GM18526 (cell line): Measurements from ENCODE around the gene DNAJC25.

Source experiments
- POLR2A ChIP-seq: IDR thresholded peaks from 3 replicates; pipeline ENCODE4 v1.6.1; 2011; ENCODE audit not compliant: insufficient read length; ENCODE audit errors: extremely low read depth

DNAJC25 gene

DNA sequence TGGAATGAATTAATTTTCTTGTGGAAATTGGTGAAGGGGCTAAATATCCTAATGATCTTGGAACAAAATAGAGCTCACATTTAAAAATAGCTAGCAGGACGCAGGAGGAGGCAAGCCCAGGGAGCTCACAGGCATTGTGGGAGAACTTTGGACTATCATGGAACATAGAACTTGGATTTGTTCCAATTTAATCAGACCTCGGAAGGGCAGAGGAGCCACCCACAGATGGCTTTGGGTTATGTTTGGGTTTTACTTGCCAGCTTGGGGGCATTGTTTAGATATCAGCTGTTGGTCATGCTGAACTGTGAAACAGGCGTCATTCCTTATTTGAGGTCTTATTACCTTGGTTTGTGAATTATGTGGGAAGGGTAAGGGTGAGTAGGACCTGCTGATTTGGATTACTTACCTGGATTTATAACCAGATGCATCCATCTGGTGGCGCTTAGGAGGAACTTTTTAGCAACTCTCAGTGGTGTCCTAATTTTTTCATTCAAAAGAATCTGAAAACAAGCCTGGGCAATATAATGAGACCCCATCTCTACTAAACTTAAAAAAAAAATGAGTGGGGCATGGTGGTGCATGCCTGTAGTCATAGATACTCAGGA lies 17.6 kb upstream of the DNAJC25 start:
- no peak for TF ChIP-seq POLR2A

DNA sequence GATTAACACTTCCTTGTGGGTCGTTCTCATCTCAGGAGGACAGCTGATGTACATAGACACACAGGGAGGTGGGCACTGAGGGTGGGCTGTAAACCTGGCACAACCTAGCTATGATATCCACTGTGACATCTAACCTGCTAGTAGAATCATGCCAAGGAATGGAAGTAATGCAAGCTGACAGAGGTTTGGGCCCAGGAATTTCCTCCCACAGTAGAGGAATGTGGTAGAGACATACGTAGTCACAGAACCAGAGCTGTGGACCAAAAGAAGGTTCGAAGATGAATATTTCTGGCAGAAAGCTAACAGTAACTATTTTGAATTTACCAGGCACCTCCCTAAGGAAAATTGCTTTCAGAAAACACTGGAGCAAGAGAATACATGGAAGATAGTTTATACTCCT lies 15.2 kb upstream of the DNAJC25 start:
- TF ChIP-seq POLR2A = no peak

GRCh38 chr9:111621895-111622480 lies 9.1 kb upstream of the DNAJC25 start:
- TF ChIP-seq POLR2A = no peak

- no peak for TF ChIP-seq POLR2A
These were observed 8.5 kb upstream of the DNAJC25 start for GRCh38 chr9:111622626-111623025.

GRCh38 chr9:111627260-111627963 lies 3.7 kb upstream of the DNAJC25 start:
- TF ChIP-seq POLR2A = no peak

DNA sequence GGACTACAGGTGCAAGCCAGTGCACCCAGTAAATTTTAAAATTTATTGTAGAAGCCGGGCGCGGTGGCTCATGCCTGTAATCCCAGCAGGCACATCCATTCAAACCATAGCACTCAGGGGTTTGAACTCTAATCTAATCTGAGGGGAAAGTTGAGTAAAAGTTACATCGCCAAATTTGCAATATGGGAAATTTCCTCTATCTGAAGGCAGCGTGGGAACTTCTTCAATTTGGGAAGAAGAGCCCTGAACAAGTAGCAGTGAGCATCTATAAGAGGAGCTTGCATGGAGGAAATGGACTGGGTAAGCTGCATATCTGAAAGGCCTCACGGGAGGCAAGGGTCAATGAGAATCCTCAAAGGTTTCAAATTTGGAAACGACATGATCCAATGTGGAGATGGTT lies 2.7 kb upstream of the DNAJC25 start:
- TF ChIP-seq POLR2A = no peak

GRCh38 chr9:111630182-111630963 lies 761 bp upstream of the DNAJC25 start:
- no peak for TF ChIP-seq POLR2A

DNA sequence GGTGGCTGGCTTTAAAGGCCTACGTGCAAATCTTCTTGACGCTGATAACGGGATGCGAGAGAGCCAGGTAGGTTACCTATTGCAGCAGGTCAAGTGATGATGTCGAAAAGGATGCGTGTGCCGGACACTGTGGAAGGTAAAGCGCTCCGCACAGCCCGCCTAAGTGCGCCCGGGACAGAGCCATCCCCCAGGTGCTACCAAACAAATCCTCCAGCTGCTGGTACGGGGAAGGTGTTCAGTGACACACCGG lies 245 bp upstream of the DNAJC25 start:
- no peak for TF ChIP-seq POLR2A

DNA sequence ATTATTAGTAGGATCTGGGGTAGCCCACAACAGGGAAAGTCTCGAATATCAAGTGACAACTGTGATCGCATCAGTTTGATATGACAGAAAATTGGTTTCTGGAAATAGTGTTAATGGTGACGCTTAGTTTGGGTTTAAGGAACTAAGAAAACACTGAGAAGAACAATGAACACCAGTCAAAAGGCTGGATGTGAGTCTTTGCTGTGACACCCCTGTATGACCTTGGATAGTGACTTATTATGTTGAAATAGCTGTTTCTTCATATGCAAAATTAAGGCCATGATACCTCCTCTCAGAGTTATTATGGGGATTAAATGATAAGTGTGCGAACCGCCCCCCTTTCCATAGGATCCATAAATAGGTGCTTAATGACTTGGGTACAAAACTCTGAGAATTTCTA lies 926 bp downstream of the DNAJC25 start:
- no peak for TF ChIP-seq POLR2A

DNA sequence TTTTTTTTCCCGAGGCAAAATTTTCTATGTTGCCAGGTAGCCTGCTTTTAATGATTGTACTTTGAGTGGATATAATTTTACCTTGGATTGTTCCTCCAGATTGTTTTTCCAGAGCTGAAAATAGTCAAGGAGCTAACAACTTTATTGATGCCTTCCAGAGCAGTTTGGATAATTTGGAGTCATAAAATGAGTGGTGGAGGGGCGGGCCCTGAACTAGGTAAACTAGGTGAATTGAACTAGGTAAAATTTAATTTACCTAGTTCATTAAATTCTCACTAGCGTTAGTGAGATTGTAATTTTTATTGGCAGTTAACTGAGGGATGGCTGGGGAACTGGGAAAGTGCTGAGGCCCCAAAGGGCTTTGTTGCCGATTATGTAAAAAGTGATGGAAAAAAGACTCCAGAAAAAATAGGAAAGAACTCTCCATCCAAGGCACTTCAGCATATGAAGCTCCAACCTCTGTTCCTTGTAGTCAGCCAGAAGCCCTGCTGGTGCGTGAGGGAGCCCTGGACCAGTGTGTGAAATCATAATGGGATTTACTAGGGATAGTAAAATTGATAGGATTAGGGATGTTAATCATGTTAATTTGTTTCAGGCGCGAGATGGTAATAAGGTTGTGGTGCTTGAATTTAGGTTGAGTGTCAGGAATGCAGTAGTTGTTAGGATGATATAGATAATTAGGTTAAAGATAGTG lies 1.7 kb downstream of the DNAJC25 start:
- no peak for TF ChIP-seq POLR2A

DNA sequence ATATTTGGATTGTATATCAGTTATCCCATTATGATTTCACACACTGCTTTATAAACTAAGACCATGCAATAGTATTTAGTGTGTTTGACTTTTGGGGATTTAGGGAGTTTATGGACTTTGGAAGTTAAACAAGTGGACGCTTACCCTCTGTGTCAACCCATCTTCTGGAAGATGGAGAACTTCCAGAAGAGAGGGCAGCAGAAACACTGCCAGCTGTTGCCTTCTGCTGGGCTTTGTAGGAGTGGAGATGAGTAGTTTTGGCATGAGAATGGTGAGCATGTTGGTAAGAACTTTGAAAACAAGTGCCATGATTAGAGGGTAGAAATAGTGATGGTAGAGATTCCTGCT lies 2.2 kb downstream of the DNAJC25 start:
- TF ChIP-seq POLR2A = no peak

DNA sequence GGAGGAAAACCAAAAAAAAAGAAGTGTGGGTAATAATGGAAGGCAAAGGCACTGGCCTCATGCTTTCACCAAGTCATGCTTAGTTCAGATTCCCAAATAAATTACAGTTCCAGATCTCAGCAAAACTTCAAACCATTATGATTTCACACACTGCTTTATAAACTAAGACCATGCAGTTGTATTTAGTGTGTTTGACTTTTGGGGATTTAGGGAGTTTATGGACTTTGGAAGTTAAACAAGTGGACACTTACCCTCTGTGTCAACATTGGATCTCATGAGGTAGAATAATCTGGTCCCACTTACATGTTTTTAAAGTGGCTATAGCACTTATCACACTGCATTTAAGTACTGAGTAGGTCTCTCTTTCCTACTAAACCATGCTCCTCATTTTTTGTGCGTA lies 3.7 kb downstream of the DNAJC25 start:
- TF ChIP-seq POLR2A = no peak

DNA sequence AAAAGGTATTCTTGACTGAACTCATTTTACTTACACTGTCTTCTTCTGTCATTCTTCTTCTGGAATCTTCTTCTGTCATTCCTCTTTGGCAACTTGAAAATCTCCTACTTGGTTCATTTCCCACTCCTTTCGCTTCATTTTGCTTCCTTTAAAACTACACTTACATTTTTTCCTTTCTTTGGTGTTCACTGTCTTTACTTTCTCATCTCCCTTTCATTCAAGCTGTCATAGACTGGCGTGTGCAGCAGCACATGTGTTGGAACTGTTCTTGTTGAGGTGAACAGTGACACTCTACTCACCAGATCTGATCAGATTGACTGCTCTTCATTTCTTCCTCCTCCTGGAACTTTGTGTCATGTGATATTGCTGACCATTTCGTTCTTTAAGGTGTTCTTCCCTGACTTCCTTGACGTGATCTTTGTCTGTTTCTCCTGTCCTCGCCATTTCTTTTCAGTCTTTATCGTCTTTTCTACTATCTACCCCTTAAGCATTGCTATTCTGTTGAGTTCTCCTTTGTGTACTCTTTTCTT lies 6.4 kb downstream of the DNAJC25 start:
- no peak for TF ChIP-seq POLR2A

GRCh38 chr9:111644195-111644772 lies 13.2 kb downstream of the DNAJC25 start:
- TF ChIP-seq POLR2A = no peak

DNA sequence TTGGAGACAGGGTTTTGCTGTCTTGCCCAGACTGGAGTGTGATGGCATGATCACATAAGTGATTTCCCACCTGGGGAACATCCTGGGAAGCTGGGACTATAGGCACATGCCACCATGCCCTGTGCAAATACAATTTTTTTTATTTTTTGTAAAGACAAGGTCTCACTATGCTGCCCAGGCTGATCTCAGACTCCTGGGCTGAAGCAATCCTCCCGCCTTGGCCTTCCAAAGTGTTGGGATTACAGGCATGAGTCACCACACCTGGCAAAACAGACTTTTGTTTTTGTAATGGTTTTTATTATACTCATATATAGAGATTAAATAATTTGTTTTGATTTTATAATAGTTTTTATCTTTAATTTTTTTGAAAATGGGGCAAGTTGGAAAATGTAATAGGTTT lies 14.7 kb downstream of the DNAJC25 start:
- no peak for TF ChIP-seq POLR2A
